ENCODE measurements around the gene UBE2QL1. TPM values are rescaled to one million over a fixed set of nuclear protein-coding genes. Genes with fewer than 3 reads are reported as not detected.

Gene UBE2QL1
- total and polyA plus RNA-seq, 2 experiments from 2014 or later = 6.3 to 8.8 TPM

DNA sequence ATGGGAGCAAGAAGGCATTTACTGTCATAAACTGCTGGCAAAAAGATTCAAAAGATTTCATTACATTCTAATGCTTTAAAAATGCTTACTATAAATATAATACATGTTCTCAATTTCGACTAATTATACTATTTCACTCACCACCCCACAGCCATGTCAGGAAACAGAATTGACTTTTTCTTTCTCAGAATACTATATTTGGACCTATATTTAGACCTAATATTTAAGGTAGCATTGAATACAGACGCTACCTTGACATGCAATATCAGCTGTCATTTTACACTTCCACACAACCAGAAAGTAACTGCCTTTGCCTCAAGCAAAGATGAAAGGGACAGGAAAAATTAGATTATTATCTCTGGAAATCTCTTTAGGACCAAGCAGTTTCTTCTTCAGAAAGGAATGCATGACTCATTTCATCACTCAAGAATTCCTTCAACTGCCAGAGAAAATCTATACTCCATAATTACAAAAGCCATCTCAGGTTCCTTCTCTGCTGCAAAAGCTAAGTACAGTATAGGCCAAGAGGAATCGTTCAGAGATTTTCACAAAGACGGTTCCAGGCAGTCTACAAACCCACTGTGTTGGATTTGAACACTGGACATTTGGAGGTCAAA lies 11.8 kb upstream of the UBE2QL1 start:
- Histone ChIP-seq H3K9me3 (ENCODE audit: low read depth) (no peaks in the 10 kb centered on the region), H3K4me1 (ENCODE audit: low read depth) (peaks cover 9% of the 10 kb centered on the region), H3K4me3 (no peak overlapping the region), H3K27me3 (peaks cover 35% of the 10 kb centered on the region), H3K36me3 (no peaks in the 10 kb centered on the region), H3K27ac (no peak overlapping the region)
- TF ChIP-seq, protein P1, sequence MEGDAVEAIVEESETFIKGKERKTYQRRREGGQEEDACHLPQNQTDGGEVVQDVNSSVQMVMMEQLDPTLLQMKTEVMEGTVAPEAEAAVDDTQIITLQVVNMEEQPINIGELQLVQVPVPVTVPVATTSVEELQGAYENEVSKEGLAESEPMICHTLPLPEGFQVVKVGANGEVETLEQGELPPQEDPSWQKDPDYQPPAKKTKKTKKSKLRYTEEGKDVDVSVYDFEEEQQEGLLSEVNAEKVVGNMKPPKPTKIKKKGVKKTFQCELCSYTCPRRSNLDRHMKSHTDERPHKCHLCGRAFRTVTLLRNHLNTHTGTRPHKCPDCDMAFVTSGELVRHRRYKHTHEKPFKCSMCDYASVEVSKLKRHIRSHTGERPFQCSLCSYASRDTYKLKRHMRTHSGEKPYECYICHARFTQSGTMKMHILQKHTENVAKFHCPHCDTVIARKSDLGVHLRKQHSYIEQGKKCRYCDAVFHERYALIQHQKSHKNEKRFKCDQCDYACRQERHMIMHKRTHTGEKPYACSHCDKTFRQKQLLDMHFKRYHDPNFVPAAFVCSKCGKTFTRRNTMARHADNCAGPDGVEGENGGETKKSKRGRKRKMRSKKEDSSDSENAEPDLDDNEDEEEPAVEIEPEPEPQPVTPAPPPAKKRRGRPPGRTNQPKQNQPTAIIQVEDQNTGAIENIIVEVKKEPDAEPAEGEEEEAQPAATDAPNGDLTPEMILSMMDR (IDR thresholded peaks at IDR 0.05; ENCODE audit: low read depth, low read length) = no peak
- DNase-seq (ENCODE audit: low read depth in 1 of 2, low spot score in 1 of 2) = no peak

DNA sequence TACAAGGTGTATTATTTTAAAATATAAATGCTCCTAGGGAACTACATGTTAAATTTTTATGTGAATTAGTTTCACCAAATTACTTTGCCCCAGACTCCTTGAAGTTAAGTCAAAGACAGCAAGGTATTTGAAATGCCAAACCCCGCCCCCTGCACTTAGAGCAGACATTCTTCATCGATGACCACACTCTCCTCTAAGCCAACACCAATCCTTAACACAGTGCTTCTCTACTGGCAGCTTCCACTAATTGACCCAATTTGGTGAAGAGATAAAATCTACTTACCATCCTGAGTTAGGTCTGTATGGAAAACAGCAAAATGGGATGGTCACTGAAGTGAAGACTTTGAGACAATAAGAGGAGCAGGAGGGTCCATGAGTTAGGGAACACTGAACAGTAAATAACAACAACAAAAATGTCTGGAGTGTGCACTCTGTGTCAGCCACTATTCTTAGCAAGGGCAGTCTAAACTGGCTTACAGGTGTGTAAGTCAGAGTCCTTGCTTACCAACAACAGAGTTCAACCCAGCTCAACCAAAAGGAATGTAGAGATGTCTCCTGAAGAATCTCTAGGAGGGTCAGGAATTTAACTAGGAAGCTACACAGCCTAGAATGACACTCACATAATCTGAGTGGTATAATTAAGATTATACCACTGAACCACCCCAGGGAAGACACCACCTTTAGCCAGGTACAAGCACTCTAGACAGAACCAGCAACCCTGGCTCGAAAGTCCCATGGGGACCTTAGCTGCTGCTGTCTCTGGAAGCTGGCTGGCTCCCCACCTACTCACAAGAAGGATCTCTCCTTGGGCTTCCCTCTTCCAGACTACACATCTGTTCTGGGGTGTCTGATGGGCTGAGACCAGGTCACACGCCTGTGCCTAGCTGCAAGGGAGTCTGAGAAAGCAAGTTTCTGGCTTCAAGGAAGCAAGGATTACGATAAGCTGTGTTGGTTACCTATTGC lies 8.8 kb upstream of the UBE2QL1 start:
- no peaks in the 10 kb centered on the region for H3K36me3 ChIP-seq
- H3K27me3 ChIP-seq = peaks cover 32% of the 10 kb centered on the region
- no peak overlapping the region for H3K4me3 ChIP-seq
- TF ChIP-seq, protein P1 (IDR thresholded peaks at IDR 0.05; ENCODE audit: low read depth, low read length) = no peak
- H3K9me3 ChIP-seq (ENCODE audit: low read depth) = no peaks in the 10 kb centered on the region
- no peak for DNase-seq (ENCODE audit: low read depth in 1 of 2, low spot score in 1 of 2)
- H3K4me1 ChIP-seq (ENCODE audit: low read depth) = no peaks in the 10 kb centered on the region
- no peak overlapping the region for H3K27ac ChIP-seq

DNA sequence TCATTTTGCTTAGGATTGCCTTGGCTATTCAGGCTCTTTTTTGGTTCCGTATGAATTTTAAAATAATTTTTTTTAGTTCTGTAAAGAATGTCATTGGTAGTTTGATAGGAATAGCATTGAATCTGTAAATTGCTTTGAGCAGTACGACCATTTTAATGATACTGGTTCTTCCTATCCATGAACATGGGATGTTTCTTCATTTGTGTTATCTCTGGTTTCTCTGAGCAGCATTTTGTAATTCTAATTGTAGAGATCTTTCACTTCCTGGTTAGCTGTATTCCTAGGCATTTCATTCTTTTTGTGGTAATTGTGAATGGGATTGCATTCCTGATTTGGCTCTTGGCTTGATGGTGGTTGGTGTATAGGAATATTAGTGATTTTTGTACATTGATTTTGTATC lies 6.3 kb upstream of the UBE2QL1 start:
- peaks cover 11% of the 10 kb centered on the region for H3K27me3 ChIP-seq
- no peak for DNase-seq (ENCODE audit: low read depth in 1 of 2, low spot score in 1 of 2)

DNA sequence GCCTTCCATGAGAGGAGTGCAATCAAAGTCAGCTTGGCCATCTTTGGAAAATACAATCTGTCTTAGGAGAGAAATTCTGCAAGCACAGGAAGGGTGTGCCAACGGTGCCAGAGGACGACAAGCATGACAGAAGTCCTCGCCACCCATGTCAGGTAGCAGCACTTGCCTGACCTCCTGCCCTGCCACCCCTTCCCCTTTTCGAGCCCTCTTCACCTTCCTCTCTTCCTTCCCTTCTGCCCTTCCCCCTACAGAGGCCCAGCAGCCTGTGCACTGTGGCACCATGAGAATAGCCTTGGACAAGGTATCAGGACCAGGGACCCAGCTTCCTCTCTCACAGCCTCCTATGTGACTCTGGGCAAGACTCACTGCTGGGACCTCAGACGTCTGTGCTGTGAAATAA lies 5.3 kb upstream of the UBE2QL1 start:
- Histone ChIP-seq H3K27me3 (peaks cover 5% of the 10 kb centered on the region), H3K27ac (no peak overlapping the region), H3K9me3 (ENCODE audit: low read depth) (no peaks in the 10 kb centered on the region), H3K4me1 (ENCODE audit: low read depth) (no peaks in the 10 kb centered on the region), H3K36me3 (no peaks in the 10 kb centered on the region), H3K4me3 (no peak overlapping the region)
- TF ChIP-seq, protein P1 (IDR thresholded peaks at IDR 0.05; ENCODE audit: low read depth, low read length) = no peak
- no peak for DNase-seq (ENCODE audit: low read depth in 1 of 2, low spot score in 1 of 2)

More for the DNA sequence above, 6.3 kb upstream of the UBE2QL1 start:
- Histone ChIP-seq H3K4me3 (no peak overlapping the region), H3K9me3 (ENCODE audit: low read depth) (no peaks in the 10 kb centered on the region), H3K4me1 (ENCODE audit: low read depth) (no peaks in the 10 kb centered on the region), H3K27ac (no peak overlapping the region), H3K36me3 (no peaks in the 10 kb centered on the region)
- TF ChIP-seq, protein P1 (IDR thresholded peaks at IDR 0.05; ENCODE audit: low read depth, low read length) = no peak

DNA sequence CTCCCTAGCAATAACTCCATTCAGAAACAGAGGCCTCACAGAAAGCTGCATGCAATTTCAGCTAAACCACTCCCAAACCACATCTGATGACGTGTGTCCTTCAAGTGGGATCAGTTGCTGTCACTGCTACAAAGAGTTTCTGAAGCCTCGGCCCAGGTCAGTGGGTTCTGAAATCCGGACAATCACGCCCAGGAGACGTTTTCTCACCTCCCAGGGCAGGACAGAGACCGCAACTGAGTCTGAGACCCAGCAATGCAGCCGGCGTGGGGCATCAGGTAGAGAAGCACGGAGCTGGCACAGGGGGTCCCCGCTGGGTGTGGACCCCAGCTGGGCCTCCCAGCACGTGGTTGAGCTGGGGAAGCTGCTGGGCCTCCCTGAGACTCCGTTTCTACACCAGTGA lies 2.6 kb upstream of the UBE2QL1 start:
- Histone ChIP-seq H3K36me3 (no peaks in the 10 kb centered on the region), H3K27me3 (peaks cover 22% of the 10 kb centered on the region), H3K27ac (no peak overlapping the region), H3K4me3 (no peak overlapping the region), H3K9me3 (ENCODE audit: low read depth) (no peaks in the 10 kb centered on the region), H3K4me1 (ENCODE audit: low read depth) (no peaks in the 10 kb centered on the region)
- TF ChIP-seq, protein P1 (IDR thresholded peaks at IDR 0.05; ENCODE audit: low read depth, low read length) = no peak
- no peak for DNase-seq (ENCODE audit: low read depth in 1 of 2, low spot score in 1 of 2)

All from cardiac muscle cell (in vitro differentiated cells and primary cell).